ENCODE measurements around the gene KPNB1. TPM values are rescaled to one million over a fixed set of nuclear protein-coding genes. Genes with fewer than 3 reads are reported as not detected.

The KPNB1 gene
- polyA plus RNA-seq, 1 experiment, result 212 TPM

GRCh38 chr17:47634870-47635269 is 14.8 kb upstream of the KPNB1 start:
- POLR2A ChIA-PET, result interaction anchor here (0.6 kb wide), 1 partner anchor 15 kb away, joined by 6 read pairs; no protein-coding TSS in a partner anchor
- CTCF ChIA-PET, result no interaction called here

GRCh38 chr17:47635734-47636133 is 14.0 kb upstream of the KPNB1 start:
- ChIA-PET CTCF (no interaction called here), POLR2A (no interaction called here)
- H3K9me3 ChIP-seq (ENCODE audit: control insufficient read depth, insufficient read depth, low read length), result no peaks in the 10 kb centered on the region
- TF ChIP-seq CTCF (IDR thresholded peaks at IDR 0.05; ENCODE audit: low read depth, low read length), result no peak
- no peak overlapping the region for H3K27ac ChIP-seq (ENCODE audit: low read depth, low read length)
- H3K4me3 ChIP-seq (ENCODE audit: low read depth, low read length), result no peak overlapping the region
- DNase-seq (ENCODE audit: low read depth, low spot score), result no peak
- no peaks in the 10 kb centered on the region for H3K27me3 ChIP-seq (ENCODE audit: control insufficient read depth, insufficient read depth, low read length)

More at GRCh38 chr17:47634870-47635269, 14.8 kb upstream of the KPNB1 start:
- Histone ChIP-seq H3K9me3 (ENCODE audit: control insufficient read depth, insufficient read depth, low read length) (no peaks in the 10 kb centered on the region), H3K27me3 (ENCODE audit: control insufficient read depth, insufficient read depth, low read length) (no peaks in the 10 kb centered on the region), H3K4me3 (ENCODE audit: low read depth, low read length) (no peak overlapping the region), H3K27ac (ENCODE audit: low read depth, low read length) (no peak overlapping the region)
- DNase-seq (ENCODE audit: low read depth, low spot score), result no peak
- no peak for TF ChIP-seq CTCF (IDR thresholded peaks at IDR 0.05; ENCODE audit: low read depth, low read length)

GRCh38 chr17:47636273-47637030 is 13.3 kb upstream of the KPNB1 start:
- H3K27me3 ChIP-seq (ENCODE audit: control insufficient read depth, insufficient read depth, low read length), result no peaks in the 10 kb centered on the region
- no peak overlapping the region for H3K4me3 ChIP-seq (ENCODE audit: low read depth, low read length)
- TF ChIP-seq CTCF (IDR thresholded peaks at IDR 0.05; ENCODE audit: low read depth, low read length), result no peak
- H3K9me3 ChIP-seq (ENCODE audit: control insufficient read depth, insufficient read depth, low read length), result no peaks in the 10 kb centered on the region
- POLR2A ChIA-PET, result no interaction called here
- CTCF ChIA-PET, result no interaction called here
- H3K27ac ChIP-seq (ENCODE audit: low read depth, low read length), result no peak overlapping the region
- no peak for DNase-seq (ENCODE audit: low read depth, low spot score)

- no peaks in the 10 kb centered on the region for H3K27me3 ChIP-seq (ENCODE audit: control insufficient read depth, insufficient read depth, low read length)
- no peak overlapping the region for H3K27ac ChIP-seq (ENCODE audit: low read depth, low read length)
- no peak for TF ChIP-seq CTCF (IDR thresholded peaks at IDR 0.05; ENCODE audit: low read depth, low read length)
- ChIA-PET CTCF (no interaction called here), POLR2A (no interaction called here)
- H3K4me3 ChIP-seq (ENCODE audit: low read depth, low read length), result no peak overlapping the region
- H3K9me3 ChIP-seq (ENCODE audit: control insufficient read depth, insufficient read depth, low read length), result no peaks in the 10 kb centered on the region
- DNase-seq (ENCODE audit: low read depth, low spot score), result no peak
Observed at GRCh38 chr17:47638903-47639302, 10.8 kb upstream of the KPNB1 start.

DNA sequence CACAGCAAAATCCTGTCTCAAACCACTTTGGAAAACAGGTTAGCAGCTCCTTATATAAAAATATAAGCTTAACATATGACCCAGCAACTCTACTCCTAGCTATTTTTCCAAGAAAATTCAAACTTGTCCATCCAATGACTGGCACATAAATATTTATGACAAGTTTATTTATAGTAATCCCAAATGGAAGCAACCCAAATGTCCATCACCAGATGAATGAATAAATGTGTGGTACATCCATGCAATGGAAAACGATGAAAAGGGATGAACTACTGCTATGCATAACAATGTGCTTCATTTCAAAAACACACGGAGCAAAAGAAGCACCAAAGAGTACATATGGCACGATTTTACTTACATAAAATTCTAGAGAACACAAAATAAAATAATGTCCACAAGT is 9.6 kb upstream of the KPNB1 start:
- Histone ChIP-seq H3K27me3 (ENCODE audit: control insufficient read depth, insufficient read depth, low read length) (no peaks in the 10 kb centered on the region), H3K27ac (ENCODE audit: low read depth, low read length) (no peak overlapping the region), H3K4me3 (ENCODE audit: low read depth, low read length) (no peak overlapping the region), H3K9me3 (ENCODE audit: control insufficient read depth, insufficient read depth, low read length) (no peaks in the 10 kb centered on the region)
- no peak for TF ChIP-seq CTCF (IDR thresholded peaks at IDR 0.05; ENCODE audit: low read depth, low read length)
- ChIA-PET POLR2A (no interaction called here), CTCF (no interaction called here)
- DNase-seq (ENCODE audit: low read depth, low spot score), result no peak
